CD4-positive, alpha-beta T cell treated with Interferon gamma for 1 hour (primary cell): ENCODE data around the gene ZKSCAN2.

ENCODE experiments used
- DNase-seq: peaks from one replicate; pipeline ENCODE4 v3.0.0-alpha.2; 2020

Gene ZKSCAN2

GRCh38 chr16:25257470-25257955 lies at the start of gene ZKSCAN2:
TSS of gene ZKSCAN2 (minus strand) at chr16:25257845. CDS start at chr16:25257127, 718 bp downstream.
- DNase-seq, result peak; percentile 83

GRCh38 chr16:25299792-25300590 lies 42.3 kb upstream of the ZKSCAN2 start:
- no peak for DNase-seq

GRCh38 chr16:25298165-25298872 lies 40.7 kb upstream of the ZKSCAN2 start:
- DNase-seq, result no peak

- no peak for DNase-seq
These were observed 39.6 kb upstream of the ZKSCAN2 start for GRCh38 chr16:25297151-25297787.

- no peak for DNase-seq
These were observed 33.9 kb upstream of the ZKSCAN2 start for GRCh38 chr16:25291580-25291979.

- no peak for DNase-seq
These were observed 31.8 kb upstream of the ZKSCAN2 start for GRCh38 chr16:25289466-25289865.

GRCh38 chr16:25279491-25279890 lies 21.8 kb upstream of the ZKSCAN2 start:
- DNase-seq, result no peak

- no peak for DNase-seq
These were observed 13.8 kb upstream of the ZKSCAN2 start for GRCh38 chr16:25271421-25271820.

GRCh38 chr16:25270577-25270976 lies 12.9 kb upstream of the ZKSCAN2 start:
- no peak for DNase-seq

- DNase-seq, result no peak
These were observed 12.2 kb upstream of the ZKSCAN2 start for GRCh38 chr16:25269879-25270278.

GRCh38 chr16:25265968-25266367 lies 8.3 kb upstream of the ZKSCAN2 start:
- DNase-seq, result no peak

GRCh38 chr16:25264597-25264996 lies 7.0 kb upstream of the ZKSCAN2 start:
- no peak for DNase-seq

GRCh38 chr16:25260416-25260815 lies 2.8 kb upstream of the ZKSCAN2 start:
- DNase-seq, result no peak

GRCh38 chr16:25258861-25259179 lies 1.2 kb upstream of the ZKSCAN2 start:
- no peak for DNase-seq

GRCh38 chr16:25257956-25258860 lies 563 bp upstream of the ZKSCAN2 start:
- peak; percentile 79 for DNase-seq

- no peak for DNase-seq
These were observed 763 bp downstream of the ZKSCAN2 start for GRCh38 chr16:25256695-25257469.

- no peak for DNase-seq
These were observed 4.3 kb downstream of the ZKSCAN2 start for GRCh38 chr16:25253322-25253721.

GRCh38 chr16:25250467-25250866 lies 7.2 kb downstream of the ZKSCAN2 start:
- DNase-seq, result no peak

GRCh38 chr16:25235991-25236390 lies 21.7 kb downstream of the ZKSCAN2 start:
- DNase-seq, result no peak

- DNase-seq, result no peak
These were observed 29.3 kb downstream of the ZKSCAN2 start for GRCh38 chr16:25228372-25228771.

- no peak for DNase-seq
These were observed 32.8 kb downstream of the ZKSCAN2 start for GRCh38 chr16:25224731-25225319.
